Panc1 (cell line): Measurements from ENCODE around the gene SP100.

Experiments used
- POLR2AphosphoS5 ChIP-seq: IDR thresholded peaks from 2 replicates; pipeline ENCODE4 v1.6.1; 2012; ENCODE audit warnings: mild to moderate bottlenecking, low read depth, low read length, moderate library complexity
- TF ChIP-seq, protein P1 (sequence below): fragments of 450-650 bp; IDR thresholded peaks from 2 replicates; pipeline ENCODE4 v1.5.1; 2017; ENCODE audit warnings: mild to moderate bottlenecking
- TF ChIP-seq, protein P2 (sequence below), 2 experiments: IDR thresholded peaks; 2 replicates each; pipeline ENCODE4 v1.6.1; 2011 to 2012; ENCODE audit warnings: low read depth in 2 of 2, control low read depth in 1 of 2, low read length in 1 of 2, mild to moderate bottlenecking in 1 of 2, moderate library complexity in 1 of 2; ENCODE audit not compliant: insufficient read depth in 1 of 2

- TF ChIP-seq, protein P1, sequence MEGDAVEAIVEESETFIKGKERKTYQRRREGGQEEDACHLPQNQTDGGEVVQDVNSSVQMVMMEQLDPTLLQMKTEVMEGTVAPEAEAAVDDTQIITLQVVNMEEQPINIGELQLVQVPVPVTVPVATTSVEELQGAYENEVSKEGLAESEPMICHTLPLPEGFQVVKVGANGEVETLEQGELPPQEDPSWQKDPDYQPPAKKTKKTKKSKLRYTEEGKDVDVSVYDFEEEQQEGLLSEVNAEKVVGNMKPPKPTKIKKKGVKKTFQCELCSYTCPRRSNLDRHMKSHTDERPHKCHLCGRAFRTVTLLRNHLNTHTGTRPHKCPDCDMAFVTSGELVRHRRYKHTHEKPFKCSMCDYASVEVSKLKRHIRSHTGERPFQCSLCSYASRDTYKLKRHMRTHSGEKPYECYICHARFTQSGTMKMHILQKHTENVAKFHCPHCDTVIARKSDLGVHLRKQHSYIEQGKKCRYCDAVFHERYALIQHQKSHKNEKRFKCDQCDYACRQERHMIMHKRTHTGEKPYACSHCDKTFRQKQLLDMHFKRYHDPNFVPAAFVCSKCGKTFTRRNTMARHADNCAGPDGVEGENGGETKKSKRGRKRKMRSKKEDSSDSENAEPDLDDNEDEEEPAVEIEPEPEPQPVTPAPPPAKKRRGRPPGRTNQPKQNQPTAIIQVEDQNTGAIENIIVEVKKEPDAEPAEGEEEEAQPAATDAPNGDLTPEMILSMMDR = no peak
- TF ChIP-seq, protein P2, sequence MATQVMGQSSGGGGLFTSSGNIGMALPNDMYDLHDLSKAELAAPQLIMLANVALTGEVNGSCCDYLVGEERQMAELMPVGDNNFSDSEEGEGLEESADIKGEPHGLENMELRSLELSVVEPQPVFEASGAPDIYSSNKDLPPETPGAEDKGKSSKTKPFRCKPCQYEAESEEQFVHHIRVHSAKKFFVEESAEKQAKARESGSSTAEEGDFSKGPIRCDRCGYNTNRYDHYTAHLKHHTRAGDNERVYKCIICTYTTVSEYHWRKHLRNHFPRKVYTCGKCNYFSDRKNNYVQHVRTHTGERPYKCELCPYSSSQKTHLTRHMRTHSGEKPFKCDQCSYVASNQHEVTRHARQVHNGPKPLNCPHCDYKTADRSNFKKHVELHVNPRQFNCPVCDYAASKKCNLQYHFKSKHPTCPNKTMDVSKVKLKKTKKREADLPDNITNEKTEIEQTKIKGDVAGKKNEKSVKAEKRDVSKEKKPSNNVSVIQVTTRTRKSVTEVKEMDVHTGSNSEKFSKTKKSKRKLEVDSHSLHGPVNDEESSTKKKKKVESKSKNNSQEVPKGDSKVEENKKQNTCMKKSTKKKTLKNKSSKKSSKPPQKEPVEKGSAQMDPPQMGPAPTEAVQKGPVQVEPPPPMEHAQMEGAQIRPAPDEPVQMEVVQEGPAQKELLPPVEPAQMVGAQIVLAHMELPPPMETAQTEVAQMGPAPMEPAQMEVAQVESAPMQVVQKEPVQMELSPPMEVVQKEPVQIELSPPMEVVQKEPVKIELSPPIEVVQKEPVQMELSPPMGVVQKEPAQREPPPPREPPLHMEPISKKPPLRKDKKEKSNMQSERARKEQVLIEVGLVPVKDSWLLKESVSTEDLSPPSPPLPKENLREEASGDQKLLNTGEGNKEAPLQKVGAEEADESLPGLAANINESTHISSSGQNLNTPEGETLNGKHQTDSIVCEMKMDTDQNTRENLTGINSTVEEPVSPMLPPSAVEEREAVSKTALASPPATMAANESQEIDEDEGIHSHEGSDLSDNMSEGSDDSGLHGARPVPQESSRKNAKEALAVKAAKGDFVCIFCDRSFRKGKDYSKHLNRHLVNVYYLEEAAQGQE (IDR thresholded peaks at IDR 0.05; ENCODE audit: insufficient read depth in 1 of 2, low read depth in 2 of 2, low read length in 1 of 2) = no peak
- no peak for TF ChIP-seq POLR2AphosphoS5
Measured at GRCh38 chr2:230408244-230408842, 7.7 kb upstream of the SP100 start.
